HEK293 (cell line): ENCODE measurements around the gene MTHFD1L.

Experiments
- BCL11B ChIP-seq: fragments of 450-650 bp; formaldehyde crosslinking; IDR thresholded peaks from 2 replicates; pipeline ENCODE4 v1.5.1; 2016; ENCODE audit warnings: low read depth, missing biosample characterization, missing genetic modification characterization
- CTCF ChIP-seq: fragments of 450-650 bp; formaldehyde crosslinking; IDR thresholded peaks from 2 replicates; pipeline ENCODE4 v1.5.1; 2016; ENCODE audit warnings: missing biosample characterization, missing genetic modification characterization
- MEIS1 ChIP-seq: sonication (generic); formaldehyde crosslinking; IDR thresholded peaks from 2 replicates; pipeline ENCODE4 v1.8.1; 2022; ENCODE audit warnings: missing genetic modification reagents, mild to moderate bottlenecking, borderline replicate concordance
- PATZ1 ChIP-seq: fragments of 450-650 bp; formaldehyde crosslinking; IDR thresholded peaks from 2 replicates; pipeline ENCODE4 v1.5.1; 2016; ENCODE audit warnings: missing biosample characterization, missing genetic modification characterization
- SETDB1 ChIP-seq: IDR thresholded peaks from one replicate; pipeline ENCODE4 v1.6.1; 2017; ENCODE audit warnings: mild to moderate bottlenecking, low read length, moderate library complexity, mixed read lengths; ENCODE audit not compliant: insufficient read length
- SP2 ChIP-seq: fragments of 450-650 bp; formaldehyde crosslinking; IDR thresholded peaks from 2 replicates; pipeline ENCODE4 v1.5.1; 2016; ENCODE audit warnings: missing biosample characterization, missing genetic modification characterization
- YY1 ChIP-seq: fragments of 450-650 bp; formaldehyde crosslinking; IDR thresholded peaks from 2 replicates; pipeline ENCODE4 v1.5.1; 2018; ENCODE audit warnings: missing biosample characterization, missing genetic modification characterization
- ZNF140 ChIP-seq: fragments of 450-650 bp; formaldehyde crosslinking; IDR thresholded peaks from 2 replicates; pipeline ENCODE4 v1.5.1; 2016; ENCODE audit warnings: missing biosample characterization, missing genetic modification characterization
- ZNF148 ChIP-seq: fragments of 450-650 bp; formaldehyde crosslinking; IDR thresholded peaks from 2 replicates; pipeline ENCODE4 v1.5.0; 2017; ENCODE audit warnings: missing biosample characterization, missing genetic modification characterization, borderline replicate concordance
- ZNF157 ChIP-seq: fragments of 450-650 bp; formaldehyde crosslinking; IDR thresholded peaks from 2 replicates; pipeline ENCODE4 v1.5.1; 2016; ENCODE audit warnings: missing biosample characterization, missing genetic modification characterization
- ZNF274 ChIP-seq, 2 experiments: fragments of 200-500 bp in 1 of 2; fragments of 450-650 bp in 1 of 2; sonication (Bioruptor generic) in 1 of 2; formaldehyde crosslinking in 1 of 2; IDR thresholded peaks; 2 replicates each; pipeline versions ENCODE4 v1.5.1 to v1.6.1; 2014 to 2016; ENCODE audit warnings: borderline replicate concordance in 1 of 2, inconsistent platforms in 1 of 2, low read length in 1 of 2, missing biosample characterization in 1 of 2, missing genetic modification characterization in 1 of 2
- ZNF398 ChIP-seq: fragments of 450-650 bp; formaldehyde crosslinking; IDR thresholded peaks from 2 replicates; pipeline ENCODE4 v1.5.1; 2017; ENCODE audit warnings: missing biosample characterization, missing genetic modification characterization
- ZNF660 ChIP-seq: fragments of 450-650 bp; IDR thresholded peaks from 2 replicates; pipeline ENCODE4 v1.5.1; 2018; ENCODE audit warnings: missing biosample characterization, mild to moderate bottlenecking, missing genetic modification characterization
- ZNF830 ChIP-seq: fragments of 450-650 bp; IDR thresholded peaks from 2 replicates; pipeline ENCODE4 v1.5.0; 2018; ENCODE audit warnings: missing biosample characterization, missing genetic modification characterization, low read depth, mild to moderate bottlenecking, moderate library complexity

GRCh38 chr6:150880336-150880735 is 14.8 kb downstream of the MTHFD1L start:
- no peak for TF ChIP-seq PATZ1 (tag by site-specific recombination)
- no peak for TF ChIP-seq ZNF274 (IDR thresholded peaks at IDR 0.05; ENCODE audit: low read length)
- TF ChIP-seq ZNF274 (tag by site-specific recombination; IDR thresholded peaks at IDR 0.05; ENCODE audit: borderline replicate concordance) = no peak
- no peak for TF ChIP-seq ZNF660
- TF ChIP-seq CTCF (tag by site-specific recombination) = no peak
- TF ChIP-seq ZNF398 = no peak
- no peak for TF ChIP-seq ZNF140 (tag by site-specific recombination)
- TF ChIP-seq YY1 = no peak
- no peak for TF ChIP-seq SETDB1
- TF ChIP-seq MEIS1 (CRISPR knock-in tag) = no peak
- TF ChIP-seq ZNF148 (tag by site-specific recombination) = no peak
- TF ChIP-seq SP2 (tag by site-specific recombination) = no peak
- no peak for TF ChIP-seq BCL11B (tag by site-specific recombination)
- TF ChIP-seq ZNF157 = no peak
- TF ChIP-seq ZNF830 (tag by site-specific recombination) = no peak
